ENCODE data around the gene CLPX.
"Not testable (repeated sequence)": the region's sequence is repeated elsewhere in the genome, so short reads cannot be mapped to it uniquely, and the experiment has no call there.

The CLPX gene

GRCh38 chr15:65165875-65166274 is 19.3 kb downstream of the CLPX start:
- no peak for DNase-seq

- DNase-seq = no peak
Measured at GRCh38 chr15:65164139-65164538, 21.0 kb downstream of the CLPX start.

GRCh38 chr15:65163041-65163440 is 22.1 kb downstream of the CLPX start:
- DNase-seq = no peak

GRCh38 chr15:65156692-65157091 is 28.4 kb downstream of the CLPX start:
- no peak for DNase-seq

GRCh38 chr15:65154720-65155119 is 30.4 kb downstream of the CLPX start:
- no peak for DNase-seq

- DNase-seq = no peak
Measured at GRCh38 chr15:65147902-65148301, 37.2 kb downstream of the CLPX start.

GRCh38 chr15:65146438-65146837 is 38.7 kb downstream of the CLPX start:
- DNase-seq = no peak

GRCh38 chr15:65138631-65139030 is 46.5 kb downstream of the CLPX start:
- DNase-seq = not testable (repeated sequence)

- not testable (repeated sequence) for DNase-seq
Measured at GRCh38 chr15:65137893-65138292, 47.2 kb downstream of the CLPX start.

GRCh38 chr15:65137089-65137488 is 48.1 kb downstream of the CLPX start:
- not testable (repeated sequence) for DNase-seq

GRCh38 chr15:65134538-65134937 is 50.6 kb downstream of the CLPX start:
- no peak for DNase-seq

- DNase-seq = peak; percentile 42
Measured at GRCh38 chr15:65133548-65134200, 51.5 kb downstream of the CLPX start, which contains the start of gene PDCD7. Gene PDCD7 (minus strand): TSS chr15:65133808. CDS start chr15:65133781, 27 bp downstream.

GRCh38 chr15:65132878-65133547 is 52.1 kb downstream of the CLPX start:
- peak; percentile 21 for DNase-seq

GRCh38 chr15:65130941-65131340 is 54.2 kb downstream of the CLPX start:
- DNase-seq = no peak

GRCh38 chr15:65115542-65115941 is 69.6 kb downstream of the CLPX start:
- DNase-seq = no peak

GRCh38 chr15:65115086-65115485 is 70.1 kb downstream of the CLPX start, which contains the start of gene UBAP1L:
Gene UBAP1L (minus strand): TSS chr15:65115200. CDS start chr15:65106215, 8,985 bp downstream.
- no peak for DNase-seq

GRCh38 chr15:65110676-65111292 is 74.4 kb downstream of the CLPX start:
- DNase-seq = no peak

GRCh38 chr15:65106011-65106590 is 79.0 kb downstream of the CLPX start:
- DNase-seq = no peak

- no peak for DNase-seq
Measured at GRCh38 chr15:65105038-65105437, 80.1 kb downstream of the CLPX start.

- DNase-seq = no peak
Measured at GRCh38 chr15:65102912-65103311, 82.2 kb downstream of the CLPX start.

- peak; percentile 11 for DNase-seq
Measured at GRCh38 chr15:65101891-65102708, 83.0 kb downstream of the CLPX start.

GRCh38 chr15:65101411-65101890 is 83.7 kb downstream of the CLPX start:
- no peak for DNase-seq
